GM23338 (cell line): ENCODE measurements around the gene ZNF638. TPM values are rescaled to one million over a fixed set of nuclear protein-coding genes. Genes with fewer than 3 reads are reported as not detected.

Source experiments
- ATAC-seq: fragments of 200-7000 bp; cut with Tn5 transposase; 3 replicates; pipeline ENCODE4 v1.9.1; 2020
- DNase-seq: peaks from one replicate; pipeline ENCODE4 v3.0.0-alpha.2; 2015; ENCODE audit warnings: low spot score
- H2AFZ ChIP-seq: fragments of 200-600 bp; sonication (generic); 2 replicates; pipeline ENCODE4 v1.8.0; 2016; ENCODE audit warnings: antibody characterized with exemption, mild to moderate bottlenecking, moderate library complexity
- H3F3A ChIP-seq: fragments of 200-600 bp; sonication (generic); replicated peaks from 2 replicates; pipeline ENCODE4 v1.8.0; 2017; ENCODE audit warnings: antibody characterized with exemption, mixed run types, low read depth
- H3K27ac ChIP-seq: fragments of 200-600 bp; sonication (generic); 2 replicates; pipeline ENCODE4 v1.6.1; 2016; ENCODE audit warnings: low read depth
- H3K27me3 ChIP-seq: fragments of 200-600 bp; sonication (generic); 2 replicates; pipeline ENCODE4 v1.8.0; 2016; ENCODE audit warnings: mild to moderate bottlenecking, mixed run types, moderate library complexity; ENCODE audit not compliant: insufficient read depth
- H3K36me3 ChIP-seq: fragments of 200-600 bp; sonication (generic); 2 replicates; pipeline ENCODE4 v1.8.0; 2016; ENCODE audit warnings: mild to moderate bottlenecking; ENCODE audit not compliant: insufficient read depth
- H3K4me1 ChIP-seq: fragments of 200-600 bp; sonication (generic); 2 replicates; pipeline ENCODE4 v1.8.0; 2016; ENCODE audit warnings: mild to moderate bottlenecking, moderate library complexity; ENCODE audit not compliant: insufficient read depth
- H3K4me2 ChIP-seq: fragments of 200-600 bp; sonication (generic); 2 replicates; pipeline ENCODE4 v1.7.1; 2017; ENCODE audit warnings: mixed run types
- H3K4me3 ChIP-seq: fragments of 200-600 bp; sonication (generic); 2 replicates; pipeline ENCODE4 v1.6.1; 2016; ENCODE audit warnings: mixed run types
- H3K79me2 ChIP-seq: fragments of 200-600 bp; sonication (generic); replicated peaks from 2 replicates; pipeline ENCODE4 v1.8.0; 2017; ENCODE audit warnings: mild to moderate bottlenecking; ENCODE audit not compliant: insufficient read depth
- H3K9me2 ChIP-seq: fragments of 200-600 bp; sonication (generic); 2 replicates; pipeline ENCODE4 v1.8.0; 2017; ENCODE audit not compliant: insufficient read depth
- H4K20me1 ChIP-seq: fragments of 200-600 bp; sonication (generic); replicated peaks from 2 replicates; pipeline ENCODE4 v1.8.0; 2017; ENCODE audit warnings: mild to moderate bottlenecking; ENCODE audit not compliant: insufficient read depth
- H3K27ac Mint-ChIP-seq: 2 replicates; pipeline ENCODE4 v1.8.0; 2020; ENCODE audit warnings: inconsistent platforms, mild to moderate bottlenecking, moderate library complexity, mixed read lengths
- H3K27me3 Mint-ChIP-seq: 3 replicates; pipeline ENCODE4 v1.8.0; 2022; ENCODE audit warnings: low read depth, mild to moderate bottlenecking, moderate library complexity, mixed read lengths, inconsistent platforms; ENCODE audit not compliant: insufficient read depth, poor library complexity
- H3K36me3 Mint-ChIP-seq: 3 replicates; pipeline ENCODE4 v1.8.0; 2021; ENCODE audit warnings: low read depth, mild to moderate bottlenecking, inconsistent platforms, moderate library complexity, mixed read lengths
- H3K4me1 Mint-ChIP-seq: 3 replicates; pipeline ENCODE4 v1.8.0; 2020; ENCODE audit warnings: mild to moderate bottlenecking, inconsistent platforms, mixed read lengths
- H3K4me3 Mint-ChIP-seq: 3 replicates; pipeline ENCODE4 v1.8.0; 2021; ENCODE audit warnings: moderate library complexity, mild to moderate bottlenecking, inconsistent platforms, mixed read lengths
- H3K9me3 Mint-ChIP-seq: 3 replicates; pipeline ENCODE4 v1.8.0; 2020; ENCODE audit warnings: moderate library complexity, mild to moderate bottlenecking, inconsistent platforms, mixed read lengths
- CREB1 ChIP-seq: fragments of 250-450 bp; sonication (Bioruptor Pico); IDR thresholded peaks from 2 replicates; pipeline ENCODE4 v1.5.0; 2020; ENCODE audit warnings: low read depth, mild to moderate bottlenecking, moderate library complexity
- CTCF ChIP-seq, 2 experiments: fragments of 200-600 bp in 1 of 2; sonication (generic) in 1 of 2; conservative IDR thresholded peaks; 2 replicates each; pipeline versions ENCODE4 v1.5.1 to v1.6.1; 2016 to 2017; ENCODE audit warnings: antibody characterized with exemption in 2 of 2, low read depth in 2 of 2, mild to moderate bottlenecking in 2 of 2, moderate library complexity in 1 of 2
- EZH2 ChIP-seq: fragments of 200-600 bp; sonication (generic); IDR thresholded peaks from one replicate; pipeline ENCODE4 v1.8.0; 2017; ENCODE audit warnings: antibody characterized with exemption, mild to moderate bottlenecking, low read depth; ENCODE audit not compliant: unreplicated experiment
- EZH2phosphoT487 ChIP-seq: fragments of 200-600 bp; sonication (generic); IDR thresholded peaks from one replicate; pipeline ENCODE4 v1.8.1; 2018; ENCODE audit warnings: antibody characterized with exemption; ENCODE audit not compliant: unreplicated experiment
- JUNB ChIP-seq: IDR thresholded peaks from one replicate; pipeline ENCODE4 v1.6.1; 2016; ENCODE audit warnings: antibody characterized with exemption; ENCODE audit not compliant: unreplicated experiment
- NANOG ChIP-seq: IDR thresholded peaks from 2 replicates; pipeline ENCODE4 v1.6.1; 2016; ENCODE audit warnings: antibody characterized with exemption, borderline replicate concordance
- POLR2AphosphoS5 ChIP-seq: IDR thresholded peaks from 2 replicates; pipeline ENCODE4 v1.6.1; 2016; ENCODE audit warnings: antibody characterized with exemption, low read depth
- STAT1 ChIP-seq: IDR thresholded peaks from one replicate; pipeline ENCODE4 v1.6.1; 2016; ENCODE audit warnings: antibody characterized with exemption; ENCODE audit not compliant: unreplicated experiment
- ZNF114 ChIP-seq: fragments of 250-450 bp; sonication (Bioruptor Pico); IDR thresholded peaks from 2 replicates; pipeline ENCODE4 v1.5.0; 2020; ENCODE audit warnings: mild to moderate bottlenecking, moderate library complexity
- ZNF331 ChIP-seq: fragments of 250-450 bp; sonication (Bioruptor Pico); IDR thresholded peaks from 2 replicates; pipeline ENCODE4 v1.5.0; 2020; ENCODE audit warnings: low read depth, mild to moderate bottlenecking, moderate library complexity
- polyA plus RNA-seq: library from polyadenylated mRNA; unstranded; fragments of >200 nt; fragmentation: Nextera tagmentation; extraction: Ambion mirVana; gene quantifications from 2 replicates; pipeline ENCODE4 v1.2.1, GENCODE V29; 2016
- total RNA-seq: library from RNA; depleted of rRNA; stranded (reverse); fragments of >200 nt; shearing (Covaris generic); gene quantifications from 2 replicates; pipeline ENCODE4 v1.2.3, GENCODE V29; 2014
- TF ChIP-seq, protein P1 (sequence below): IDR thresholded peaks from 2 replicates; pipeline ENCODE4 v1.6.1; 2016; ENCODE audit warnings: antibody characterized with exemption
- TF ChIP-seq, protein P2 (sequence below): IDR thresholded peaks from one replicate; pipeline ENCODE4 v1.6.1; 2018; ENCODE audit warnings: antibody characterized with exemption; ENCODE audit not compliant: unreplicated experiment
- TF ChIP-seq, protein P3 (sequence below): fragments of 250-450 bp; sonication (Bioruptor Pico); IDR thresholded peaks from 2 replicates; pipeline ENCODE4 v1.5.0; 2020; ENCODE audit warnings: mild to moderate bottlenecking, moderate library complexity

Gene ZNF638
- total and polyA plus RNA-seq, 2 experiments from 2014 or later: 185 to 190 TPM

GRCh38 chr2:71457923-71458322 lies 126.3 kb downstream of the ZNF638 start:
- peaks cover 12% of the 10 kb centered on the region; the same call in 1 of the 2 replicates for H3F3A ChIP-seq
- DNase-seq (no peak), ATAC-seq (no peak)
- H3K4me1 ChIP-seq: peaks cover 40% of the 10 kb centered on the region
- peaks cover 12% of the 10 kb centered on the region; the same call in 2 of the 3 replicates for H3K9me3 Mint-ChIP-seq
- peaks cover 15% of the 10 kb centered on the region for H3K36me3 Mint-ChIP-seq
- H3K79me2 ChIP-seq: 0 out of 2 replicates have a peak, but pooled peaks cover 9% of the 10 kb centered on the region
- H3K27ac ChIP-seq: no peak overlapping the region
- H2AFZ ChIP-seq: no peak overlapping the region
- H3K27me3 Mint-ChIP-seq: peaks cover 46% of the 10 kb centered on the region
- H3K27ac Mint-ChIP-seq: peak overlapping the region; percentile 84; the same call in 1 of the 2 replicates
- no peaks in the 10 kb centered on the region for H3K36me3 ChIP-seq
- H3K4me2 ChIP-seq: no peak overlapping the region
- H4K20me1 ChIP-seq: no peaks in the 10 kb centered on the region
- H3K9me2 ChIP-seq: no peaks in the 10 kb centered on the region
- no peak overlapping the region for H3K4me3 Mint-ChIP-seq
- TF ChIP-seq POLR2AphosphoS5 (no peak), JUNB (no peak), ZNF331 (CRISPR knock-in tag) (no peak), CREB1 (CRISPR knock-in tag) (no peak), ZNF114 (CRISPR knock-in tag) (no peak), CTCF (conservative IDR thresholded peaks at IDR 0.05; ENCODE audit: low read depth in 2 of 2) (no peak), STAT1 (no peak), EZH2 (no peak), EZH2phosphoT487 (no peak), NANOG (no peak)
- TF ChIP-seq, protein P1, sequence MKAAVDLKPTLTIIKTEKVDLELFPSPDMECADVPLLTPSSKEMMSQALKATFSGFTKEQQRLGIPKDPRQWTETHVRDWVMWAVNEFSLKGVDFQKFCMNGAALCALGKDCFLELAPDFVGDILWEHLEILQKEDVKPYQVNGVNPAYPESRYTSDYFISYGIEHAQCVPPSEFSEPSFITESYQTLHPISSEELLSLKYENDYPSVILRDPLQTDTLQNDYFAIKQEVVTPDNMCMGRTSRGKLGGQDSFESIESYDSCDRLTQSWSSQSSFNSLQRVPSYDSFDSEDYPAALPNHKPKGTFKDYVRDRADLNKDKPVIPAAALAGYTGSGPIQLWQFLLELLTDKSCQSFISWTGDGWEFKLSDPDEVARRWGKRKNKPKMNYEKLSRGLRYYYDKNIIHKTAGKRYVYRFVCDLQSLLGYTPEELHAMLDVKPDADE: no peak
- TF ChIP-seq, protein P2, sequence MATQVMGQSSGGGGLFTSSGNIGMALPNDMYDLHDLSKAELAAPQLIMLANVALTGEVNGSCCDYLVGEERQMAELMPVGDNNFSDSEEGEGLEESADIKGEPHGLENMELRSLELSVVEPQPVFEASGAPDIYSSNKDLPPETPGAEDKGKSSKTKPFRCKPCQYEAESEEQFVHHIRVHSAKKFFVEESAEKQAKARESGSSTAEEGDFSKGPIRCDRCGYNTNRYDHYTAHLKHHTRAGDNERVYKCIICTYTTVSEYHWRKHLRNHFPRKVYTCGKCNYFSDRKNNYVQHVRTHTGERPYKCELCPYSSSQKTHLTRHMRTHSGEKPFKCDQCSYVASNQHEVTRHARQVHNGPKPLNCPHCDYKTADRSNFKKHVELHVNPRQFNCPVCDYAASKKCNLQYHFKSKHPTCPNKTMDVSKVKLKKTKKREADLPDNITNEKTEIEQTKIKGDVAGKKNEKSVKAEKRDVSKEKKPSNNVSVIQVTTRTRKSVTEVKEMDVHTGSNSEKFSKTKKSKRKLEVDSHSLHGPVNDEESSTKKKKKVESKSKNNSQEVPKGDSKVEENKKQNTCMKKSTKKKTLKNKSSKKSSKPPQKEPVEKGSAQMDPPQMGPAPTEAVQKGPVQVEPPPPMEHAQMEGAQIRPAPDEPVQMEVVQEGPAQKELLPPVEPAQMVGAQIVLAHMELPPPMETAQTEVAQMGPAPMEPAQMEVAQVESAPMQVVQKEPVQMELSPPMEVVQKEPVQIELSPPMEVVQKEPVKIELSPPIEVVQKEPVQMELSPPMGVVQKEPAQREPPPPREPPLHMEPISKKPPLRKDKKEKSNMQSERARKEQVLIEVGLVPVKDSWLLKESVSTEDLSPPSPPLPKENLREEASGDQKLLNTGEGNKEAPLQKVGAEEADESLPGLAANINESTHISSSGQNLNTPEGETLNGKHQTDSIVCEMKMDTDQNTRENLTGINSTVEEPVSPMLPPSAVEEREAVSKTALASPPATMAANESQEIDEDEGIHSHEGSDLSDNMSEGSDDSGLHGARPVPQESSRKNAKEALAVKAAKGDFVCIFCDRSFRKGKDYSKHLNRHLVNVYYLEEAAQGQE: no peak
- TF ChIP-seq, protein P3, sequence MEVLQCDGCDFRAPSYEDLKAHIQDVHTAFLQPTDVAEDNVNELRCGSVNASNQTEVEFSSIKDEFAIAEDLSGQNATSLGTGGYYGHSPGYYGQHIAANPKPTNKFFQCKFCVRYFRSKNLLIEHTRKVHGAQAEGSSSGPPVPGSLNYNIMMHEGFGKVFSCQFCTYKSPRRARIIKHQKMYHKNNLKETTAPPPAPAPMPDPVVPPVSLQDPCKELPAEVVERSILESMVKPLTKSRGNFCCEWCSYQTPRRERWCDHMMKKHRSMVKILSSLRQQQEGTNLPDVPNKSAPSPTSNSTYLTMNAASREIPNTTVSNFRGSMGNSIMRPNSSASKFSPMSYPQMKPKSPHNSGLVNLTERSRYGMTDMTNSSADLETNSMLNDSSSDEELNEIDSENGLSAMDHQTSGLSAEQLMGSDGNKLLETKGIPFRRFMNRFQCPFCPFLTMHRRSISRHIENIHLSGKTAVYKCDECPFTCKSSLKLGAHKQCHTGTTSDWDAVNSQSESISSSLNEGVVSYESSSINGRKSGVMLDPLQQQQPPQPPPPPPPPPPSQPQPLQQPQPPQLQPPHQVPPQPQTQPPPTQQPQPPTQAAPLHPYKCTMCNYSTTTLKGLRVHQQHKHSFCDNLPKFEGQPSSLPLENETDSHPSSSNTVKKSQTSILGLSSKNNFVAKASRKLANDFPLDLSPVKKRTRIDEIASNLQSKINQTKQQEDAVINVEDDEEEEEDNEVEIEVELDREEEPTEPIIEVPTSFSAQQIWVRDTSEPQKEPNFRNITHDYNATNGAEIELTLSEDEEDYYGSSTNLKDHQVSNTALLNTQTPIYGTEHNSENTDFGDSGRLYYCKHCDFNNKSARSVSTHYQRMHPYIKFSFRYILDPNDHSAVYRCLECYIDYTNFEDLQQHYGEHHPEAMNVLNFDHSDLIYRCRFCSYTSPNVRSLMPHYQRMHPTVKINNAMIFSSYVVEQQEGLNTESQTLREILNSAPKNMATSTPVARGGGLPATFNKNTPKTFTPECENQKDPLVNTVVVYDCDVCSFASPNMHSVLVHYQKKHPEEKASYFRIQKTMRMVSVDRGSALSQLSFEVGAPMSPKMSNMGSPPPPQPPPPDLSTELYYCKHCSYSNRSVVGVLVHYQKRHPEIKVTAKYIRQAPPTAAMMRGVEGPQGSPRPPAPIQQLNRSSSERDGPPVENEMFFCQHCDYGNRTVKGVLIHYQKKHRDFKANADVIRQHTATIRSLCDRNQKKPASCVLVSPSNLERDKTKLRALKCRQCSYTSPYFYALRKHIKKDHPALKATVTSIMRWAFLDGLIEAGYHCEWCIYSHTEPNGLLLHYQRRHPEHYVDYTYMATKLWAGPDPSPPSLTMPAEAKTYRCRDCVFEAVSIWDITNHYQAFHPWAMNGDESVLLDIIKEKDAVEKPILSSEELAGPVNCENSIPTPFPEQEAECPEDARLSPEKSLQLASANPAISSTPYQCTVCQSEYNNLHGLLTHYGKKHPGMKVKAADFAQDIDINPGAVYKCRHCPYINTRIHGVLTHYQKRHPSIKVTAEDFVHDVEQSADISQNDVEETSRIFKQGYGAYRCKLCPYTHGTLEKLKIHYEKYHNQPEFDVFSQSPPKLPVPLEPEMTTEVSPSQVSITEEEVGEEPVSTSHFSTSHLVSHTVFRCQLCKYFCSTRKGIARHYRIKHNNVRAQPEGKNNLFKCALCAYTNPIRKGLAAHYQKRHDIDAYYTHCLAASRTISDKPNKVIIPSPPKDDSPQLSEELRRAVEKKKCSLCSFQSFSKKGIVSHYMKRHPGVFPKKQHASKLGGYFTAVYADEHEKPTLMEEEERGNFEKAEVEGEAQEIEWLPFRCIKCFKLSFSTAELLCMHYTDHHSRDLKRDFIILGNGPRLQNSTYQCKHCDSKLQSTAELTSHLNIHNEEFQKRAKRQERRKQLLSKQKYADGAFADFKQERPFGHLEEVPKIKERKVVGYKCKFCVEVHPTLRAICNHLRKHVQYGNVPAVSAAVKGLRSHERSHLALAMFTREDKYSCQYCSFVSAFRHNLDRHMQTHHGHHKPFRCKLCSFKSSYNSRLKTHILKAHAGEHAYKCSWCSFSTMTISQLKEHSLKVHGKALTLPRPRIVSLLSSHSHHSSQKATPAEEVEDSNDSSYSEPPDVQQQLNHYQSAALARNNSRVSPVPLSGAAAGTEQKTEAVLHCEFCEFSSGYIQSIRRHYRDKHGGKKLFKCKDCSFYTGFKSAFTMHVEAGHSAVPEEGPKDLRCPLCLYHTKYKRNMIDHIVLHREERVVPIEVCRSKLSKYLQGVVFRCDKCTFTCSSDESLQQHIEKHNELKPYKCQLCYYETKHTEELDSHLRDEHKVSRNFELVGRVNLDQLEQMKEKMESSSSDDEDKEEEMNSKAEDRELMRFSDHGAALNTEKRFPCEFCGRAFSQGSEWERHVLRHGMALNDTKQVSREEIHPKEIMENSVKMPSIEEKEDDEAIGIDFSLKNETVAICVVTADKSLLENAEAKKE (CRISPR knock-in tag): no peak
- peaks cover 56% of the 10 kb centered on the region for H3K4me1 Mint-ChIP-seq
- peaks cover 19% of the 10 kb centered on the region for H3K27me3 ChIP-seq
- H3K4me3 ChIP-seq: no peak overlapping the region
